RWPE1 (cell line): ENCODE data around the gene FBN2.

Source experiments
- CTCF ChIA-PET: fragments of 350-600 bp; sonication (Branson Sonifier 250); formaldehyde crosslinking; extraction: SDS; loops from one replicate; lab custom pipeline; 2021; lab: Yijun Ruan, JAX
- POLR2A ChIA-PET: fragments of 400-600 bp; formaldehyde crosslinking; extraction: SDS; loops from one replicate; lab custom pipeline; 2020; ENCODE audit warnings: antibody characterized with exemption; ENCODE audit not compliant: low non-redundant PET; lab: Yijun Ruan, JAX
- DNase-seq: peaks from one replicate; pipeline ENCODE4 v3.0.0; 2012; ENCODE audit warnings: low spot score
- H3K27ac ChIP-seq: fragments of 450-650 bp; 2 replicates; pipeline ENCODE4 v1.5.1; 2017
- TF ChIP-seq, protein P1 (sequence below): fragments of 450-650 bp; conservative IDR thresholded peaks from 2 replicates; pipeline ENCODE4 v1.5.1; 2017; ENCODE audit warnings: low read depth, mild to moderate bottlenecking

FBN2 gene

DNA sequence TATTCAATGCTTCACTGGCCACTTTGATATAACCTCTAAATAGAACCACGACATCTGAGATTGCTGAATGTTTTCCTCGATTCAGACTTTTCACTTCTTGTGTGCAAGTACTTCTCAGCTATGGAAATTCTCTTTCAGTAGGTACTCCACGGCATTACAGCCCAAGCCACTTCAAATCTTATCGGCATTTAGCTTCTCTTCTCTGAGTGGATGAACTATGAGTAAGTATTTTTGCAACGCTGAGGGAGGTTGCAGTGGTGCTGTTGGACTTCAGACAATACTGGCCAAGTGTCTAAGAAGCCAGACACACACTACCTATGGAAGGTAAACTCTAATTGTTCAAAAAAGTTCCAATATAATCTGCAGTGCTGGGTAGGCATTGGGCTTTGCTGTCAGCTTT, 60.1 kb downstream of the FBN2 start:
- CTCF ChIA-PET: no interaction called here
- TF ChIP-seq, protein P1, sequence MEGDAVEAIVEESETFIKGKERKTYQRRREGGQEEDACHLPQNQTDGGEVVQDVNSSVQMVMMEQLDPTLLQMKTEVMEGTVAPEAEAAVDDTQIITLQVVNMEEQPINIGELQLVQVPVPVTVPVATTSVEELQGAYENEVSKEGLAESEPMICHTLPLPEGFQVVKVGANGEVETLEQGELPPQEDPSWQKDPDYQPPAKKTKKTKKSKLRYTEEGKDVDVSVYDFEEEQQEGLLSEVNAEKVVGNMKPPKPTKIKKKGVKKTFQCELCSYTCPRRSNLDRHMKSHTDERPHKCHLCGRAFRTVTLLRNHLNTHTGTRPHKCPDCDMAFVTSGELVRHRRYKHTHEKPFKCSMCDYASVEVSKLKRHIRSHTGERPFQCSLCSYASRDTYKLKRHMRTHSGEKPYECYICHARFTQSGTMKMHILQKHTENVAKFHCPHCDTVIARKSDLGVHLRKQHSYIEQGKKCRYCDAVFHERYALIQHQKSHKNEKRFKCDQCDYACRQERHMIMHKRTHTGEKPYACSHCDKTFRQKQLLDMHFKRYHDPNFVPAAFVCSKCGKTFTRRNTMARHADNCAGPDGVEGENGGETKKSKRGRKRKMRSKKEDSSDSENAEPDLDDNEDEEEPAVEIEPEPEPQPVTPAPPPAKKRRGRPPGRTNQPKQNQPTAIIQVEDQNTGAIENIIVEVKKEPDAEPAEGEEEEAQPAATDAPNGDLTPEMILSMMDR: no peak
- DNase-seq: no peak
- POLR2A ChIA-PET: no interaction called here
- H3K27ac ChIP-seq: no peak overlapping the region

- POLR2A ChIA-PET: no interaction called here
These were observed 62.4 kb downstream of the FBN2 start for GRCh38 chr5:128475693-128476092.

GRCh38 chr5:128472919-128473318, 65.1 kb downstream of the FBN2 start:
- no peak for DNase-seq
- TF ChIP-seq, protein P1: no peak
- ChIA-PET POLR2A (no interaction called here), CTCF (interaction anchor here (0.7 kb wide), 1 partner anchor 258 kb away, joined by 3 read pairs; no protein-coding TSS in a partner anchor)
- no peak overlapping the region for H3K27ac ChIP-seq

More at GRCh38 chr5:128475693-128476092, 62.4 kb downstream of the FBN2 start:
- CTCF ChIA-PET: no interaction called here
- H3K27ac ChIP-seq: no peak overlapping the region
- no peak for DNase-seq
- TF ChIP-seq, protein P1: no peak

DNA sequence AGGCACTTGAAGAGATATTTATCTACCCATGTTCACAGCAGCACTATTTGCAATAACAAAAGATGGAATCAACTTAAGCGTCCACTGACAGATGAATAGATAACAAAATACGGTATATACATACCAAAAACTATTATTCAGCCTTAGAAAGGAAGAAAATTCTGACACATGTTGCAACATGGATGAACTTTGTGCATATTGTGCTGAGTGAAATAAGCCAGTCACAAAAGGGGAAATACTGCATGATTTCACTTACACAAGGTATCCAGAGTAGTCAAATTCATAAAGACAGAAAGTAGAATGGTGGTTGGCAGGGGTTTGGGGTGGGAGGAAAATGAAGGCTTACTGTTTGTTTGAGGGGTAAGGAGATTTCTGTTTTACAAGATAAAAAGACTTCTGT, 66.0 kb downstream of the FBN2 start:
- no peak overlapping the region for H3K27ac ChIP-seq
- TF ChIP-seq, protein P1: no peak
- no peak for DNase-seq
- POLR2A ChIA-PET: no interaction called here
- CTCF ChIA-PET: no interaction called here

GRCh38 chr5:128470663-128471062, 67.4 kb downstream of the FBN2 start:
- no peak overlapping the region for H3K27ac ChIP-seq
- CTCF ChIA-PET: interaction anchor here (0.6 to 0.7 kb wide), 2 partner anchors 109 to 810 kb away, joined by 3 read pairs; no protein-coding TSS in a partner anchor
- no peak for DNase-seq
- TF ChIP-seq, protein P1: no peak
- POLR2A ChIA-PET: no interaction called here

DNA sequence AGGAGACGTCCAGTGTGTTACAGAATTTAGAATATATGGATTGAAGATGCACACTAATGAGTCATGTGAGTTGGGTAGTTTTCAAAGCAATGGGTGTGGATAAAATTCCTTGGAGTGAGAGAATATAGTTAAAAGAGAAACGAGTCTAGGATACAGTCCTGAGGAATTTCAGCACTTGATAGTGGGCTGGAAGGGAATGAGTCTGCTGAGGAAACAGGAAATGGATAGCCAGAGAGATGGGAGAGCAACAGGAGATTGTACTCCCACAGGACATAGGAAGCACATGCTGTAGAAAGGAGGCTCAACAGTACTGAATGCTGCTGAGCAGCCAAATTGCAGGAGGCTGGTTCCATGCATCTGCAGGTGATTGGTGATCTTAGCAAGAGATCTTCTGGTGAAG, 68.1 kb downstream of the FBN2 start:
- no peak for DNase-seq
- ChIA-PET CTCF (no interaction called here), POLR2A (no interaction called here)
- H3K27ac ChIP-seq: no peak overlapping the region
- TF ChIP-seq, protein P1: no peak
